Ovary (tissue), 3 donors: Measurements from ENCODE around the gene RGL1.

Experiments
- EP300 ChIP-seq: sonication (generic); formaldehyde crosslinking; IDR thresholded peaks from one replicate; pipeline ENCODE4 v1.6.1; 2017; ENCODE audit warnings: antibody characterized with exemption
- TF ChIP-seq, protein P1 (sequence below), 3 donors: fragments of 450-650 bp in 2 of 3; fragments of 200-600 bp in 1 of 3; IDR thresholded peaks; one replicate each; pipeline versions ENCODE4 v1.5.1 to v1.8.0; 2016 to 2022; ENCODE audit warnings: antibody characterized with exemption in 3 of 3, mild to moderate bottlenecking in 1 of 3
- donor health status: DM: no; HTN: no; CAD: no.

DNA sequence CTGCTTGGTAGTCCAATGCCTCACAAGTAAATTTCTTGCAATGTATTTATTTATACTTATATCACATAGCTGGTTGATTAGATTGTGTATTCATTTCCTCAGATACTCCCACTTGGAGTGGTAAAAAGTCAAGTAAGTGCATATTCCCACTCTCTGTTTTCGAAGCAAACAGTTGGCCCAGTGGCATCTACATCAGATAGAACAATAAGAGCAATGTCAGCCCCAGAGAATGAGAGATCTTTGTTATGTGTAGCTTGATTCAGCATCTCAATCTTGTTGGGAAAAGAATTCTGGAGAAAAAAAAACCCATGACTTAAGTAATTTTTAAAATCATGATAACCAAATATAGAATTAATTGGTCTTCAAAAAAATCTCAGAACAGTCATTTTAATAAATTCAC is 25.5 kb downstream of the RGL1 start:
- TF ChIP-seq, protein P1, sequence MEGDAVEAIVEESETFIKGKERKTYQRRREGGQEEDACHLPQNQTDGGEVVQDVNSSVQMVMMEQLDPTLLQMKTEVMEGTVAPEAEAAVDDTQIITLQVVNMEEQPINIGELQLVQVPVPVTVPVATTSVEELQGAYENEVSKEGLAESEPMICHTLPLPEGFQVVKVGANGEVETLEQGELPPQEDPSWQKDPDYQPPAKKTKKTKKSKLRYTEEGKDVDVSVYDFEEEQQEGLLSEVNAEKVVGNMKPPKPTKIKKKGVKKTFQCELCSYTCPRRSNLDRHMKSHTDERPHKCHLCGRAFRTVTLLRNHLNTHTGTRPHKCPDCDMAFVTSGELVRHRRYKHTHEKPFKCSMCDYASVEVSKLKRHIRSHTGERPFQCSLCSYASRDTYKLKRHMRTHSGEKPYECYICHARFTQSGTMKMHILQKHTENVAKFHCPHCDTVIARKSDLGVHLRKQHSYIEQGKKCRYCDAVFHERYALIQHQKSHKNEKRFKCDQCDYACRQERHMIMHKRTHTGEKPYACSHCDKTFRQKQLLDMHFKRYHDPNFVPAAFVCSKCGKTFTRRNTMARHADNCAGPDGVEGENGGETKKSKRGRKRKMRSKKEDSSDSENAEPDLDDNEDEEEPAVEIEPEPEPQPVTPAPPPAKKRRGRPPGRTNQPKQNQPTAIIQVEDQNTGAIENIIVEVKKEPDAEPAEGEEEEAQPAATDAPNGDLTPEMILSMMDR (IDR thresholded peaks at IDR 0.05) = no peak
- TF ChIP-seq EP300 = no peak
